ENCODE data around the gene MFAP3.
"Not testable (repeated sequence)": the region's sequence is repeated elsewhere in the genome, so short reads cannot be mapped to it uniquely, and the experiment has no call there.

Gene MFAP3

GRCh38 chr5:154055201-154055600, 16.4 kb downstream of the MFAP3 start:
- no peak for DNase-seq

- peak; percentile 62 for DNase-seq
Measured at GRCh38 chr5:154058055-154059038, 19.6 kb downstream of the MFAP3 start.

GRCh38 chr5:154059039-154059430, 20.3 kb downstream of the MFAP3 start:
- DNase-seq = no peak

GRCh38 chr5:154059583-154059982, 20.8 kb downstream of the MFAP3 start:
- no peak for DNase-seq

- DNase-seq = no peak
Measured at GRCh38 chr5:154060606-154061005, 21.8 kb downstream of the MFAP3 start.

GRCh38 chr5:154063372-154063771, 24.6 kb downstream of the MFAP3 start:
- no peak for DNase-seq

- DNase-seq = no peak
Measured at GRCh38 chr5:154065971-154066370, 27.2 kb downstream of the MFAP3 start.

GRCh38 chr5:154069854-154070253, 31.1 kb downstream of the MFAP3 start:
- DNase-seq = not testable (repeated sequence)

- DNase-seq = no peak
Measured at GRCh38 chr5:154071799-154072413, 33.1 kb downstream of the MFAP3 start.

GRCh38 chr5:154072414-154073171, 33.8 kb downstream of the MFAP3 start:
- DNase-seq = peak; percentile 40

GRCh38 chr5:154076240-154076922, 37.6 kb downstream of the MFAP3 start:
- no peak for DNase-seq

- no peak for DNase-seq
Measured at GRCh38 chr5:154077696-154078095, 38.9 kb downstream of the MFAP3 start.

GRCh38 chr5:154078272-154078671, 39.5 kb downstream of the MFAP3 start:
- peak; percentile 72 for DNase-seq

GRCh38 chr5:154081246-154081645, 42.5 kb downstream of the MFAP3 start:
- DNase-seq = no peak

- DNase-seq = no peak
Measured at GRCh38 chr5:154084062-154084639, 45.4 kb downstream of the MFAP3 start.

GRCh38 chr5:154086146-154086545, 47.4 kb downstream of the MFAP3 start:
- peak; percentile 12 for DNase-seq

GRCh38 chr5:154086641-154087040, 47.9 kb downstream of the MFAP3 start:
- no peak for DNase-seq

GRCh38 chr5:154087260-154087659, 48.5 kb downstream of the MFAP3 start:
- DNase-seq = peak; percentile 38

- no peak for DNase-seq
Measured at GRCh38 chr5:154088801-154089200, 50.0 kb downstream of the MFAP3 start.

- DNase-seq = no peak
Measured at GRCh38 chr5:154090656-154091055, 51.9 kb downstream of the MFAP3 start.

GRCh38 chr5:154092356-154093141, 53.8 kb downstream of the MFAP3 start:
- no peak for DNase-seq

GRCh38 chr5:154093142-154093532, 54.4 kb downstream of the MFAP3 start:
- DNase-seq = no peak
